Neural cell (in vitro differentiated cells): ENCODE data around the gene MAP3K20. TPM values are rescaled to one million over a fixed set of nuclear protein-coding genes. Genes with fewer than 3 reads are reported as not detected.

Experiments
- H2AFZ ChIP-seq: fragments of 200-600, 300-800 bp; sonication (generic), shearing (Covaris generic); 2 replicates; pipeline ENCODE4 v1.6.0; 2014; ENCODE audit warnings: low read depth, mild to moderate bottlenecking, antibody characterized with exemption, low read length, moderate library complexity
- H3F3A ChIP-seq: fragments of 200-600 bp; shearing (Covaris generic); 2 replicates; pipeline ENCODE4 v1.6.1; 2016; ENCODE audit warnings: mild to moderate bottlenecking, moderate library complexity, mixed read lengths, antibody characterized with exemption, low read length; ENCODE audit not compliant: insufficient read depth, poor library complexity, severe bottlenecking
- H3K27ac ChIP-seq: fragments of 200-600, 300-800 bp; sonication (generic), shearing (Covaris generic); 2 replicates; pipeline ENCODE4 v1.5.1; 2014; ENCODE audit warnings: mild to moderate bottlenecking, low read length, moderate library complexity
- H3K27me3 ChIP-seq: fragments of 300-800, 200-600 bp; sonication (generic), shearing (Covaris generic); 2 replicates; pipeline ENCODE4 v1.6.0; 2014; ENCODE audit warnings: mild to moderate bottlenecking, low read depth, low read length, moderate library complexity; ENCODE audit not compliant: insufficient read depth
- H3K36me3 ChIP-seq: fragments of 300-800, 200-600 bp; sonication (generic), shearing (Covaris generic); 2 replicates; pipeline ENCODE4 v1.5.1; 2014; ENCODE audit warnings: mild to moderate bottlenecking, antibody characterized with exemption, low read length, moderate library complexity; ENCODE audit not compliant: insufficient read depth
- H3K4me2 ChIP-seq: fragments of 300-800, 200-600 bp; sonication (generic), shearing (Covaris generic); 2 replicates; pipeline ENCODE4 v1.6.0; 2014; ENCODE audit warnings: mild to moderate bottlenecking, low read length
- H3K4me3 ChIP-seq: fragments of 300-800, 200-600 bp; sonication (generic), shearing (Covaris generic); 2 replicates; pipeline ENCODE4 v1.5.1; 2014; ENCODE audit warnings: mild to moderate bottlenecking, low read length, moderate library complexity
- H3K79me2 ChIP-seq: fragments of 200-600 bp; shearing (Covaris generic); replicated peaks from 2 replicates; pipeline ENCODE4 v1.6.0; 2014; ENCODE audit warnings: mild to moderate bottlenecking, low read length, moderate library complexity; ENCODE audit not compliant: insufficient read depth
- H3K9ac ChIP-seq: fragments of 300-800, 200-600 bp; sonication (generic), shearing (Covaris generic); 2 replicates; pipeline ENCODE4 v1.6.1; 2016; ENCODE audit warnings: mild to moderate bottlenecking, low read length, mixed read lengths
- H3K9me2 ChIP-seq: fragments of 200-600 bp; shearing (Covaris generic); 2 replicates; pipeline ENCODE4 v1.6.1; 2016; ENCODE audit warnings: mild to moderate bottlenecking, low read length, mixed read lengths; ENCODE audit not compliant: insufficient read depth
- H3K9me3 ChIP-seq: fragments of 200-600, 300-800 bp; sonication (generic), shearing (Covaris generic); 2 replicates; pipeline ENCODE4 v1.6.1; 2016; ENCODE audit warnings: mild to moderate bottlenecking, mixed run types, low read length, moderate library complexity, mixed read lengths
- H4K20me1 ChIP-seq: fragments of 200-600 bp; shearing (Covaris generic); 2 replicates; pipeline ENCODE4 v1.6.1; 2016; ENCODE audit warnings: mild to moderate bottlenecking, mixed run types; ENCODE audit not compliant: insufficient read depth
- CTCF ChIP-seq: fragments of 450-650 bp; IDR thresholded peaks from 2 replicates; pipeline ENCODE4 v1.5.1; 2014; ENCODE audit warnings: antibody characterized with exemption, mild to moderate bottlenecking, moderate library complexity; ENCODE audit not compliant: poor library complexity, severe bottlenecking
- EP300 ChIP-seq: fragments of 450-650 bp; conservative IDR thresholded peaks from 2 replicates; pipeline ENCODE4 v1.6.1; 2014; ENCODE audit warnings: antibody characterized with exemption, mild to moderate bottlenecking, moderate library complexity; ENCODE audit not compliant: poor library complexity, severe bottlenecking
- EZH2 ChIP-seq: fragments of 200-600, 300-800 bp; shearing (Covaris generic), sonication (generic); IDR thresholded peaks from 2 replicates; pipeline ENCODE4 v1.6.1; 2014; ENCODE audit warnings: antibody characterized with exemption, low read length, borderline replicate concordance, mild to moderate bottlenecking; ENCODE audit not compliant: insufficient read depth, poor library complexity, severe bottlenecking
- MXI1 ChIP-seq: fragments of 450-650 bp; conservative IDR thresholded peaks from 2 replicates; pipeline ENCODE4 v1.6.1; 2014; ENCODE audit warnings: antibody characterized with exemption, mild to moderate bottlenecking; ENCODE audit not compliant: poor library complexity, severe bottlenecking
- POLR2AphosphoS5 ChIP-seq: IDR thresholded peaks from 2 replicates; pipeline ENCODE4 v1.6.1; 2012
- RAD21 ChIP-seq: fragments of 450-650 bp; conservative IDR thresholded peaks from 2 replicates; pipeline ENCODE4 v1.6.1; 2014; ENCODE audit warnings: antibody characterized with exemption, mild to moderate bottlenecking, moderate library complexity
- REST ChIP-seq: IDR thresholded peaks from 2 replicates; pipeline ENCODE4 v1.6.1; 2012; ENCODE audit warnings: borderline replicate concordance
- SMC3 ChIP-seq: fragments of 450-650 bp; conservative IDR thresholded peaks from 2 replicates; pipeline ENCODE4 v1.6.1; 2014; ENCODE audit warnings: antibody characterized with exemption, mild to moderate bottlenecking, moderate library complexity; ENCODE audit not compliant: poor library complexity
- TAF1 ChIP-seq: IDR thresholded peaks from 2 replicates; pipeline ENCODE4 v1.6.1; 2012; ENCODE audit warnings: low read depth
- polyA plus RNA-seq: library from polyadenylated mRNA; depleted of rRNA; stranded (reverse); fragments of >200 nt; gene quantifications from 2 replicates; pipeline ENCODE4 v1.2.3, GENCODE V29; 2014

MAP3K20 gene
- polyA plus RNA-seq, 1 donor from 2014 or later = 0.48 TPM

- H3K9me2 ChIP-seq = no peaks in the 10 kb centered on the region
- H3K27ac ChIP-seq = no peak overlapping the region
- no peak overlapping the region for H3K4me3 ChIP-seq
- H3K79me2 ChIP-seq = no peaks in the 10 kb centered on the region
- no peak overlapping the region for H2AFZ ChIP-seq
- H3K36me3 ChIP-seq = no peaks in the 10 kb centered on the region
- H3K4me2 ChIP-seq = no peak overlapping the region
- no peaks in the 10 kb centered on the region for H3K27me3 ChIP-seq
- H3F3A ChIP-seq = no peaks in the 10 kb centered on the region
- TF ChIP-seq REST = no peak
- no peak for TF ChIP-seq EP300
- no peak for TF ChIP-seq POLR2AphosphoS5
- TF ChIP-seq RAD21 = no peak
- no peak for TF ChIP-seq CTCF
- no peak for TF ChIP-seq EZH2
- TF ChIP-seq SMC3 = no peak
- no peak for TF ChIP-seq TAF1
- TF ChIP-seq MXI1 = no peak
- no peaks in the 10 kb centered on the region for H4K20me1 ChIP-seq
- no peak overlapping the region for H3K9ac ChIP-seq
- no peaks in the 10 kb centered on the region for H3K9me3 ChIP-seq
Observed at GRCh38 chr2:173090973-173091660, 15.5 kb downstream of the MAP3K20 start.

DNA sequence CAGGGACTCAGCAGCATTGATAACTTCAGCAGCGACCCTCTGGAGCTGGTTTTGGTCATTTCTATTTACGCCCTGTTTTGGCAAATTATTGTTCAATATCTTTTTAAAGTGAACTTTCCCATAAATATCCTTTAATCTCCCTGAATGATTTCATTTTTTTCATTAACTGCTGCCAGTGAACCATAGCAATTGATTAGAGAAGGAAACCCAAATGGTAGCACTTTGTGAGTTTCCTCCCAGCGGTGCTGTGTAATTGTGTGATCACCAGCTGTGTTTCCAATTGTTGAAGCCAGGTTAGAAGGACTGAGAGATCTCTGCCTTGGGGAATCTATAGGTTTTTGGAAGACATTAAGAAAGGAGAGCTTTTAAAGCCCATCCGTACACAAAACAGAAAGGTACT is 16.3 kb downstream of the MAP3K20 start:
- H3K9me3 ChIP-seq = no peaks in the 10 kb centered on the region
- no peaks in the 10 kb centered on the region for H3K9me2 ChIP-seq
- no peak overlapping the region for H2AFZ ChIP-seq
- H3K4me2 ChIP-seq = no peak overlapping the region
- no peaks in the 10 kb centered on the region for H3K27me3 ChIP-seq
- H4K20me1 ChIP-seq = no peaks in the 10 kb centered on the region
- H3K4me3 ChIP-seq = no peak overlapping the region
- no peaks in the 10 kb centered on the region for H3K79me2 ChIP-seq
- TF ChIP-seq REST (no peak), CTCF (no peak), MXI1 (no peak)
- H3K36me3 ChIP-seq = no peaks in the 10 kb centered on the region
- H3F3A ChIP-seq = no peaks in the 10 kb centered on the region
- no peak overlapping the region for H3K27ac ChIP-seq
- no peak overlapping the region for H3K9ac ChIP-seq
